ENCODE data around the gene FPR1.

The FPR1 gene

GRCh38 chr19:51696606-51697005 is 55.1 kb downstream of the FPR1 start:
- DNase-seq (ENCODE audit: low read depth), result no peak
- TF ChIP-seq CTCF (IDR thresholded peaks at IDR 0.05; ENCODE audit: insufficient read depth, low read depth, low read length, missing control alignments), result no peak
- H3K4me3 ChIP-seq (ENCODE audit: low read depth, low read length), result no peak overlapping the region

All from GM12865 (cell line).